Neutrophil (primary cell): ENCODE measurements around the gene GJC1.
"Not testable (repeated sequence)": the region's sequence is repeated elsewhere in the genome, so short reads cannot be mapped to it uniquely, and the experiment has no call there.

Source experiments
- H3K27ac ChIP-seq: fragments of 200-600 bp; sonication (generic); 2 replicates; pipeline ENCODE4 v1.5.1; 2016; ENCODE audit warnings: mild to moderate bottlenecking, moderate library complexity
- H3K27me3 ChIP-seq: fragments of 200-600 bp; sonication (generic); 2 replicates; pipeline ENCODE4 v1.6.0; 2016; ENCODE audit warnings: mild to moderate bottlenecking
- H3K36me3 ChIP-seq: fragments of 200-600 bp; sonication (generic); 2 replicates; pipeline ENCODE4 v1.5.1; 2017
- H3K4me1 ChIP-seq, 2 experiments: fragments of 200-600 bp in 1 of 2; sonication (generic) in 1 of 2; 1 replicate in 1 of 2; 2 replicates in 1 of 2; pipeline versions ENCODE4 v1.5.1 to v1.6.1; 2013 to 2016; ENCODE audit warnings: low read depth in 1 of 2, low read length in 1 of 2, mild to moderate bottlenecking in 1 of 2, moderate library complexity in 1 of 2; ENCODE audit not compliant: control insufficient read depth in 1 of 2, insufficient read depth in 1 of 2
- H3K4me3 ChIP-seq, 2 experiments: fragments of 200-600 bp in 1 of 2; sonication (generic) in 1 of 2; 1 replicate in 1 of 2; 2 replicates in 1 of 2; pipeline ENCODE4 v1.5.1; 2013 to 2016; ENCODE audit warnings: low read depth in 1 of 2, low read length in 1 of 2, mild to moderate bottlenecking in 1 of 2, moderate library complexity in 1 of 2
- H3K9me3 ChIP-seq: fragments of 200-600 bp; sonication (generic); 2 replicates; pipeline ENCODE4 v1.5.1; 2016
- TF ChIP-seq, protein P1 (sequence below): fragments of 200-600 bp; sonication (generic); IDR thresholded peaks from 2 replicates; pipeline ENCODE4 v1.5.1; 2016; ENCODE audit warnings: antibody characterized with exemption

The GJC1 gene

GRCh38 chr17:44759916-44760243, 70.2 kb downstream of the GJC1 start:
- Histone ChIP-seq H3K4me3 (no peak overlapping the region), H3K27me3 (peaks cover 68% of the 10 kb centered on the region), H3K36me3 (no peaks in the 10 kb centered on the region)

GRCh38 chr17:44759086-44759915, 70.8 kb downstream of the GJC1 start:
- Histone ChIP-seq H3K9me3 (no peaks in the 10 kb centered on the region), H3K4me1 (peaks cover 0 to 10% of the 10 kb centered on the region in 2 experiments), H3K36me3 (no peaks in the 10 kb centered on the region), H3K4me3 (no peak overlapping the region), H3K27me3 (peaks cover 68% of the 10 kb centered on the region), H3K27ac (no peak overlapping the region)
- TF ChIP-seq, protein P1, sequence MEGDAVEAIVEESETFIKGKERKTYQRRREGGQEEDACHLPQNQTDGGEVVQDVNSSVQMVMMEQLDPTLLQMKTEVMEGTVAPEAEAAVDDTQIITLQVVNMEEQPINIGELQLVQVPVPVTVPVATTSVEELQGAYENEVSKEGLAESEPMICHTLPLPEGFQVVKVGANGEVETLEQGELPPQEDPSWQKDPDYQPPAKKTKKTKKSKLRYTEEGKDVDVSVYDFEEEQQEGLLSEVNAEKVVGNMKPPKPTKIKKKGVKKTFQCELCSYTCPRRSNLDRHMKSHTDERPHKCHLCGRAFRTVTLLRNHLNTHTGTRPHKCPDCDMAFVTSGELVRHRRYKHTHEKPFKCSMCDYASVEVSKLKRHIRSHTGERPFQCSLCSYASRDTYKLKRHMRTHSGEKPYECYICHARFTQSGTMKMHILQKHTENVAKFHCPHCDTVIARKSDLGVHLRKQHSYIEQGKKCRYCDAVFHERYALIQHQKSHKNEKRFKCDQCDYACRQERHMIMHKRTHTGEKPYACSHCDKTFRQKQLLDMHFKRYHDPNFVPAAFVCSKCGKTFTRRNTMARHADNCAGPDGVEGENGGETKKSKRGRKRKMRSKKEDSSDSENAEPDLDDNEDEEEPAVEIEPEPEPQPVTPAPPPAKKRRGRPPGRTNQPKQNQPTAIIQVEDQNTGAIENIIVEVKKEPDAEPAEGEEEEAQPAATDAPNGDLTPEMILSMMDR = no peak

More at GRCh38 chr17:44759916-44760243, 70.2 kb downstream of the GJC1 start:
- Histone ChIP-seq H3K9me3 (no peaks in the 10 kb centered on the region), H3K27ac (no peak overlapping the region), H3K4me1 (peaks cover 0 to 10% of the 10 kb centered on the region in 2 experiments)
- TF ChIP-seq, protein P1 = no peak

DNA sequence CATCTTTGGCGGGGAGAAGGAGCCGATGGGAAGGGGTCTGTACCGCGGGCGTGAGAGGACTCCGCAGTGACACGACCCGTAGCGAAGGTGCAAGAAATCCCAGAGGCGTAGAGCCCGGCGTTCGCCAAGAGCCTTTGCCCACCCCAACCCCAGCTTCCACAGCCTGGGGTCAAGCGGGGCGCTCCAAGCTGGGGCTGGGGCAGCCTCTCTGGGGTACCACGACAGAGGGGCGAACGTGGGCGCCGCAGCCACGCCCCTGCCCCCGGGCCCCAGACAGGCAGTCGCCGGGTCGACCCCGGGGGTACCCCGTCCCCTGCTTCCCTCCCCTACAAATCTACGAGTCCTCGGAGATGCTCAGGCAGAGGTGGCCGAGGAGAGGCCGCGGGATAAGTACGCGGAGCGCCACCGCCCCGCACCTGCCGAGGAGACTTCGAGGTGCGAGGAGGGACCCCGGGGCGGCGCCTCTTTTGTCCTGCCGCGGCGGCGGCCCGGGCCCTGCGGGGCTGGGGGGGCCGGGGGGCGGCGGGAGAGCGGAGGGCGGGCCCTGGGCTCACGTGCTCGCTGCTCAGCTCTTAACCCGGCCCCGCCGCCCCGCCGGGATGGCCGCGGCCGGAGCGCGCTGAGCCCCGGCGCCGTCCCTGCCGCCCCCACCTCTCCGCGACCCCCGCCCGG, 71.5 kb downstream of the GJC1 start, which contains the start of gene ADAM11:
ADAM11 (plus strand) TSS at position 575 of the 672 bp plus-strand sequence. CDS start 212 bp downstream, outside the sequence.
- no peak within 1 kb of the TSS for H3K4me3 ChIP-seq
- H3K27ac ChIP-seq = no peak within 1 kb of the TSS
- no peaks in the 10 kb centered on the region for H3K9me3 ChIP-seq
- peaks cover 68% of the 10 kb centered on the region for H3K27me3 ChIP-seq
- TF ChIP-seq, protein P1 = no peak
- H3K4me1 ChIP-seq = peaks cover 0 to 10% of the 10 kb centered on the region in 2 experiments
- no peaks in the 10 kb centered on the region for H3K36me3 ChIP-seq

DNA sequence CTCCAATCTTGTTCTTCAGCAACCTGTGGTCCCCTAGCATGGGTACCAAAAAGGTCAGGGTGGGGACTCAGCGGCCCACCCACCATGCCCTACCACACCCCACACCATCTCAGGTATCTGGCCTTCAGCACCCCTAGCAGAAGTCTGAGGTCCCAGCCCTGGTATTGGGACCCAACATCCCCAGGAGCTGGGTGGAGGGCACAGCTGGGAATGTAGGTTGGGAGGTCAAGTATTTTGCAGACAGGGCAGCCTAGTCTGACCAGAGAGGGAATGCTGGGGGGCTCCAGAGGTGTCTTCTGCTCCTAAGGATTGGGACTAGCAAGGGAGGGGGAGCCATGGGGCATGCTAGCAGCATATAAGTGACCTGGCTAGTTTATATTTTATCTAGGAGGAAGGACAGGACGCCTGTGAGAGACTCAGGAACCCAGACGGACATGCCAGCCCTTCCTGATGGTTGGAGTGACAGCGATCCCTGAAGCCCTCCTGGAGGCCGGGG, 72.1 kb downstream of the GJC1 start:
- no peaks in the 10 kb centered on the region for H3K36me3 ChIP-seq
- TF ChIP-seq, protein P1 = no peak

GRCh38 chr17:44757045-44757917, 72.8 kb downstream of the GJC1 start:
- Histone ChIP-seq H3K27ac (no peak overlapping the region), H3K4me1 (peaks cover 0 to 10% of the 10 kb centered on the region in 2 experiments), H3K9me3 (no peaks in the 10 kb centered on the region), H3K27me3 (peaks cover 63% of the 10 kb centered on the region), H3K36me3 (no peaks in the 10 kb centered on the region), H3K4me3 (no peak overlapping the region)
- TF ChIP-seq, protein P1 = no peak

More for the DNA sequence above, 72.1 kb downstream of the GJC1 start:
- H3K27me3 ChIP-seq = peaks cover 64% of the 10 kb centered on the region
- H3K4me1 ChIP-seq = peaks cover 0 to 10% of the 10 kb centered on the region in 2 experiments
- H3K4me3 ChIP-seq = no peak overlapping the region
- no peak overlapping the region for H3K27ac ChIP-seq
- no peaks in the 10 kb centered on the region for H3K9me3 ChIP-seq

DNA sequence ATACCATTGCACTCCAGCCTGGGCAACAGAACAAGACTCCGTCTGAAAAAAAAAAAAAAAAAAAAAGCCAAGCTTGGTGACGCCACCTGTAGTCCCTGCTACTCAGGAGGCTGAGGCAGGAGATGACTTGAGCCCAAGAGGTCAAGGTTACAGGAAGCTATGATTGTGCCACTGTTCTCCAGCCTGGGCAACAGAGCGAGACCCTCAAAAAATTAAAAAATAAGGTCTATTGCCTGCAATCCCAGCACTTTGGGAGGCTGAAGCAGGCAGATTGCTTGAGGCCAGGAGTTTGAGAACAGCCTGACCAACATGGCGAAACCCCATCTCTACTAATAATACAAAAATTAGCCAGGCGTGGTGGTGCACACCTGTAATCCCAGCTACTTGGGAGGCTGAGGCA, 74.9 kb downstream of the GJC1 start:
- H3K4me1 ChIP-seq, H3K4me3 ChIP-seq, H3K27ac ChIP-seq, H3K9me3 ChIP-seq: not testable (repeated sequence)
- Histone ChIP-seq H3K36me3 (peaks cover 13% of the 10 kb centered on the region), H3K27me3 (peaks cover 44% of the 10 kb centered on the region)
